Type B pancreatic cell (in vitro differentiated cells): ENCODE measurements around the gene UBE2O. TPM values are rescaled to one million over a fixed set of nuclear protein-coding genes. Genes with fewer than 3 reads are reported as not detected.
A peak's percentile ranks its signal among the peaks of the same experiment; 100 is the strongest.

Experiments
- DNase-seq: peaks from one replicate; pipeline ENCODE4 v3.0.0; 2021; ENCODE audit warnings: mixed read lengths; ENCODE audit not compliant: unreplicated experiment; ENCODE audit errors: extremely low spot score
- H3K27ac Mint-ChIP-seq: 2 replicates; pipeline ENCODE4 v1.8.0; 2021; ENCODE audit warnings: mild to moderate bottlenecking, mixed read lengths
- H3K27me3 Mint-ChIP-seq: 2 replicates; pipeline ENCODE4 v1.8.0; 2021; ENCODE audit warnings: mixed read lengths
- H3K36me3 Mint-ChIP-seq: 2 replicates; pipeline ENCODE4 v1.8.0; 2021; ENCODE audit warnings: mixed read lengths
- H3K4me1 Mint-ChIP-seq: one replicate; pipeline ENCODE4 v1.8.0; 2021; ENCODE audit warnings: mixed read lengths; ENCODE audit not compliant: unreplicated experiment
- H3K4me3 Mint-ChIP-seq: 2 replicates; pipeline ENCODE4 v1.8.0; 2021; ENCODE audit warnings: mild to moderate bottlenecking, mixed read lengths
- H3K9me3 Mint-ChIP-seq: 2 replicates; pipeline ENCODE4 v1.8.0; 2021; ENCODE audit warnings: mixed read lengths
- CTCF ChIP-seq: fragments of 200-600 bp; sonication (generic); conservative IDR thresholded peaks from 2 replicates; pipeline ENCODE4 v1.5.0; 2021; ENCODE audit warnings: antibody characterized with exemption, mild to moderate bottlenecking
- total RNA-seq: library from RNA; stranded (reverse); gene quantifications from 2 replicates; pipeline ENCODE4 v1.2.1, GENCODE V29; 2021; ENCODE audit warnings: low replicate concordance

The UBE2O gene
- total RNA-seq, 1 donor from 2014 or later = 51.5 TPM

- Mint-ChIP-seq H3K4me3 (no peak overlapping the region), H3K4me1 (peaks cover 24% of the 10 kb centered on the region), H3K36me3 (peaks cover 4% of the 10 kb centered on the region), H3K27ac (peak overlapping the region; percentile 62), H3K9me3 (peaks cover 8% of the 10 kb centered on the region), H3K27me3 (peaks cover 10% of the 10 kb centered on the region)
- TF ChIP-seq CTCF = no peak
- DNase-seq = no peak
Observed at GRCh38 chr17:76379275-76379641, 73.7 kb downstream of the UBE2O start.

- Mint-ChIP-seq H3K36me3 (peaks cover 4% of the 10 kb centered on the region), H3K4me1 (peaks cover 26% of the 10 kb centered on the region), H3K9me3 (peaks cover 8% of the 10 kb centered on the region), H3K4me3 (no peak overlapping the region), H3K27ac (no peak overlapping the region), H3K27me3 (peaks cover 9% of the 10 kb centered on the region)
- TF ChIP-seq CTCF = no peak
- DNase-seq = no peak
Observed at GRCh38 chr17:76378548-76379274, 74.2 kb downstream of the UBE2O start.

- no peak for TF ChIP-seq CTCF
- Mint-ChIP-seq H3K27ac (no peak overlapping the region), H3K4me1 (peaks cover 34% of the 10 kb centered on the region), H3K9me3 (peaks cover 8% of the 10 kb centered on the region), H3K4me3 (no peak overlapping the region), H3K36me3 (peaks cover 4% of the 10 kb centered on the region), H3K27me3 (peaks cover 6% of the 10 kb centered on the region)
- DNase-seq = no peak
Observed at GRCh38 chr17:76376318-76377133, 76.4 kb downstream of the UBE2O start.

GRCh38 chr17:76371656-76372628 lies 81.0 kb downstream of the UBE2O start:
- Mint-ChIP-seq H3K4me1 (peaks cover 37% of the 10 kb centered on the region), H3K4me3 (no peak overlapping the region), H3K27ac (no peak overlapping the region)

More at GRCh38 chr17:76371656-76372628, 81.0 kb downstream of the UBE2O start:
- H3K9me3 Mint-ChIP-seq = no peaks in the 10 kb centered on the region
- DNase-seq = no peak
- H3K36me3 Mint-ChIP-seq = no peaks in the 10 kb centered on the region
- H3K27me3 Mint-ChIP-seq = no peaks in the 10 kb centered on the region
- TF ChIP-seq CTCF = no peak
